Non-pigmented ciliary epithelial cell (primary cell): Measurements from ENCODE around the gene SLC37A4.
"Not testable (repeated sequence)": the region's sequence is repeated elsewhere in the genome, so short reads cannot be mapped to it uniquely, and the experiment has no call there.

Experiments
- DNase-seq: peaks from one replicate; pipeline ENCODE4 v3.0.0-alpha.2; 2010; ENCODE audit warnings: low read depth

SLC37A4 gene

DNA sequence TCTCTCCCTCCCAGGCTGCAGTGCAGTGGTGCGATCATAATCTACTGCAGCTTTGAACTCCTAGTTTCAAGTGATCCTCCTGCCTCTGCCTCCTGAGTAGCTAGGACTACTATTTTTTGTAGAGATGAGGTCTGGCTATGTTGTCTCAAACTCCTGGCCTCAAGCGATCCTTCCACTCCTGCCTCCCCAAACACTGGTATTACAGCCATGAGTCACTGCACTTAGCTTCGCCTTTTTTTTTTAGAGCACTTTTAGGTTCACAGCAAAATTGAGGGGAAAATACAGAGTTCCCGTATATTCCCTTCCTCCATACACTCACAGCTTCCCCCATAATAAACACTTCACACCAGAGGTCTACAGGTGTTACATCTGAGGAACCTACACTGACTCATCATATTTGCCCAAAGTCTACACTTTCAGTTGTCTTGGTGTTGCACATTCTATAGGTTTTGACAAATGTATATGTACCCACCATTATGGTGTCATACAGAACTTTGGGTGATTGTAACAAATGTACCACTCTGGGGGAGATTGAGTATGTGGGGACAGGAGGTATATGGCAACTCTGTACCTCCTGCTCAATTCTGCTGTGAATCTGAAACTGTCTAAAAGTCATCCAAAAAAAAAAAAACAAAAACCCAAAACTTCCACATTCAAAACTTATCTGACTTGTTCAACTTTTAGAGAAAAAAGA, 11.3 kb upstream of the SLC37A4 start:
- no peak for DNase-seq

DNA sequence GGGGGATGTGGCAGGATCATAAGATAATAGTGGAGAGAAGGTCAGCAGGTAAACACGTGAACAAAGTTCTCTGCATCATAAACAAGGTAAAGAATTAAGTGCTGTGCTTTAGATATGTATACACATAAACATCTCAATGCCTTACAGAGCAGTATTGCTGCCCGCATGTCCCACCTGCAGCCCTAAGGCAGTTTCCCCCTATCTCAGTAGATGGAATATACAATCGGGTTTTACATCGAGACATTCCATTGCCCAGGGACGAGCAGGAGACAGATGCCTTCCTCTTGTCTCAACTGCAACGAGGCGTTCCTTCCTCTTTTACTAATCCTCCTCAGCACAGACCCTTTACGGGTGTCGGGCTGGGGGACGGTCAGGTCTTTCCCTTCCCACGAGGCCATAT, 8.8 kb upstream of the SLC37A4 start:
- DNase-seq = not testable (repeated sequence)

DNA sequence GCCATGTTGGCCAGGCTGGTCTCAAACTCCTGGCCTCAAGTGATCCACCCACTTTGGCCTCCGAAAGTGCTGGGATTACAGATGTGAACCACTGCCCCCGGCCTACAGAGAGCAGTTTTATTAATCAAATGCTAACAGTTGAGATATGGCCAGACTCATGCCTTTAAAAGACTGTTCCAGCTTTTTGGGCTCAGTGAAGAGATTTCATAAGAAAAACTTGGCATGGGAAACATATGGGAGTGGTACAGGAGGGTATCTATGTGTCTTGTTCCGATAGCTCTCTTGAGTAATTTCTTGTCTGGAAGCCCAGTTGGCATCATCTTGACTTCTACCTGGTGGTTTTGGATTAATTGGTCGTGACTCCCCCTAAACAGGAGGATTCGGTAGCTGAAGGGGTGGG, 8.2 kb upstream of the SLC37A4 start:
- no peak for DNase-seq

DNA sequence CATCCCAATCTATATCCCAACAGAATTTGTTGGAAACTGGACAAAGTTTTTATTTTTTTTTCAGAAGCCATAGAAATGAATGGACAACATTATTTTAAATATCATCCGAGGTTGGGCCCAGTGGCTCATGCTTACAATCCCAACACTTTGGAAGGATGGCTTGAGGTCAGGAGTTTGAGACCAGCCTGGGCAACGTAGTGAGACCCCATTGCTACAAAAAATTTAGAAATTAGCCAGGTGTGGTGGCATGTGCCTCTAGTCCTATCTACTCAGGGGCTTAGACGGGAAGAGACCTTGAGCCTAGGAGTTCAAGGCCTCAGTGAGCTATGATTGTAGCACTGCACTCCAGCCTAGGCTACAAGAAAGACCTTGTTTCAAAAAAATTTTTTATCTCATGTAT, 4.1 kb upstream of the SLC37A4 start:
- DNase-seq = no peak

DNA sequence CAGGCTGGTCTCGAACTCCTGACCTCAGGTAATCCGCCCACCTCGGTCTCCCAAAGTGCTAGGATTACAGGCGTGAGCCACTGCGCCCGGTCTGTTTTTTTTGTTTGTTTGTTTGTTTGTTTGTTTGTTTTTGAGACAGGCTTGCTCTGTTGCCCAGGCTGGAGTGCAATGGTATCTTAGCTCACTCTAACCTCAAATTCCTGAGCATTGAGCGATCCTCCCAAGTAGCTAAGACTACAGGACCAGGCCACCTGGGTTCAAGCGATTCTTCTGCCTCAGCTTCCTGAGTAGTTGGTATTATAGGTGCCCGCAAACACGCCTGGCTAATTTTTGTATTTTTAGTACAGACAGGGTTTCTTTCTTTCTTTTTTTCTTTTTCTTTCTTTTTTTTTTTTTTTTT, 2.7 kb upstream of the SLC37A4 start:
- not testable (repeated sequence) for DNase-seq

DNA sequence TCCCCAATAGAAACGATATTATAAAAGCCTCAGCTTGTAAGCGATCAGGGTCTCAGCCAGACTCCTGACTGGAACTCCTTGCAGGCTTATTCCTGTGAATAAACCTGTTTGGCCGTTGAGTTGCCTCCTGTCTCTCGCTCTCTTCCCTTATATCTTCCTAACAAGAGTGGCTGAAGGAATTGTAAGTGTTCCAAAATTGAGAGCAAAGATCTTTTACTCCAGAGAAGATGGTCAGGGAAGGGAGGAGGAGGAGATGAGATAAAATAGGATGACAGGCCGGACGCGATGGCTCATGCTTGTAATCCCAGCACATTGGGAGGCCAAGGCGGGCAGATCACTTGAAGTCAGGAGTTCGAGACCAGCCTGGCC, 1.2 kb upstream of the SLC37A4 start:
- no peak for DNase-seq

DNA sequence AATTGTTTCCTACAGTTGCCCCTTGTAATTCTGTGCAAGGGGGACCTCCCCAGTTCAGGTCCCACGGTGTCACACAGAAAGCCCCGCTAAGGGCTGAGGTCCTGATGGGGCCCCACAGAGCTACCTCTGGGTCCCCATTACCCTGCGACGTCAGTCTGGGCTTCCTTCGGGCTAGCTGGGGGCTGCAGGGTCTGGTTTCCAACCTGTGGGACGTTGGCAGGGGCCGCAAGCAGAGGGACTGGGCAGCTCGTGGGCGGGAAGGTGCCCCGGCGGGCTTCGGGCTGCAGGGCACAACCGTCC, 698 bp downstream of the SLC37A4 start:
- DNase-seq = no peak

DNA sequence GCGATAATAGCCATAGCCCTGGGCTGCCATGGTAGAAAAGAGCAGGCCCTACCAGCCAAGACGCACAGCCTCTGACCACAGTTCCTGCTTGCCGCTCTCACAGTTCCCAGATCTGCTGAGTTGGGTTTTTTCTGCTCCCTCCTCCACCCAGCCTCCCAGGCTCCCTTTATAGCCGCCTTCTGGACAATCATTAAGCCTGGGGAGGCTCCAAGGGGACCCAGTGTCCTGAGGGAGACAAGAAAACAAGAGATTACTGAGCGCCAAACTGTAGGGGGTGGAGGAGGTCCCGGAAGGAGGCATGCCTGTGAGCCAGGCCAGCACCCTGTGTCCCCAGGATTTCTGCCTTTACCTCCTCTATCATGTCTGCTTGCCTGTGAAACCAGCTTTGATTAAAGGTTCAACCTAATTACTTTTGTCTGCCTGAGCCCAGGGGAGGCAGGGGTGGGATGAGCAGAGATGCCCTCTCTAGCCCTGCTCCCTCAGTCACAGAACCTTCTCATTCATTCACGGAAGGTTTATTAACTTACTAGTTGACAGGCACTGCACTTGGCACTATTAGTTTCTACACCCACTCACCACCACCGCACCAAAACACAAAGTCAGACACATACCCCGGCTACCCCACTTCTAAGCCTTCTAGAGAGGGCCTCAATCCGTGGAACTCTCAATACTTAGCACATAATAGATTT, 1.2 kb downstream of the SLC37A4 start:
- no peak for DNase-seq

DNA sequence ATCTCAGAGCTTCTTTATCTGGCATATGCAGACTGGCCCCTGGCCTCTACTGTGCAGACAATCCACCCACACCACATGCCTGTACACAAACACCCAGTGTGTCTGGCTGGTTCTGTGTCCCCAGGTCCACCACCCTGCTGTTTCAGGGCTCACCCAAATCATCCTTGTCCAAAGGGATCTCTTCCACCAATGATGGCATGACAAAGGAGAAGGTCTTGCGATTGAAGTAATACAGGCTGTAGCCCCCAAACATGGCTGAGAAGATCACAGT, 1.7 kb downstream of the SLC37A4 start:
- no peak for DNase-seq

DNA sequence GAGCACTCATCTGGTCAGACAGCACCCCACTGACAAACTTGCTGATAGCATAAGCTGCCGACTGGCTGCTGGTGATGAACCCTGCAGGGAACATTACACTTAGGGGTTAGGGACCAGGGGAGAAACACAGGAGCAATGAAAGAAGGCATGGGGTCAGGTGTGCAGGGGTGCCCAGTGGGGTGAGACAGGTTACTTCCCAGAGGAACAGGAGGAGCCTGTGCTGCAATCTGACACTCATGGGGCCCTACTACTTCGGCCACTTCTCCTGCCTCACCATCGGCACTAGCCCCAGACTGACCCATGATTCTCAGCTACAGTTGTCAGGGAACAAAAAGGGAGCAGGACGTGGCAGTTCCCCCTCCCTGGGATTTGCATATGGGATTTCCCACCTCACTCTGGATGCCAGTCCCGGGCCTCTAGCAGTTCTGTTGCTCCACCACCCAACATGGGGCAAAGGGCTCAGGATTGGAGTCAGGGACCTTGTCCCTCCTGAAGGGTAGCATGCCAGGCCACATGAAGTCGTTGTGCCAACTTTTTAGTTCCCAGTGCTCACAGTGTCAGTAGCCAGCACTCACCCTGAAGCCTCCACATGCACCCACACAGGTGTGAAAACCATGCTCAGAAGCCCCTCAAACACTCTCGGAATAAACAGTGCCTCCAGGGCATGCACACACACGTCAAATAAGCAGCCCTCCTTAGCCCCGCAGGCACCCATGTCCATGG, 2.2 kb downstream of the SLC37A4 start:
- no peak for DNase-seq

DNA sequence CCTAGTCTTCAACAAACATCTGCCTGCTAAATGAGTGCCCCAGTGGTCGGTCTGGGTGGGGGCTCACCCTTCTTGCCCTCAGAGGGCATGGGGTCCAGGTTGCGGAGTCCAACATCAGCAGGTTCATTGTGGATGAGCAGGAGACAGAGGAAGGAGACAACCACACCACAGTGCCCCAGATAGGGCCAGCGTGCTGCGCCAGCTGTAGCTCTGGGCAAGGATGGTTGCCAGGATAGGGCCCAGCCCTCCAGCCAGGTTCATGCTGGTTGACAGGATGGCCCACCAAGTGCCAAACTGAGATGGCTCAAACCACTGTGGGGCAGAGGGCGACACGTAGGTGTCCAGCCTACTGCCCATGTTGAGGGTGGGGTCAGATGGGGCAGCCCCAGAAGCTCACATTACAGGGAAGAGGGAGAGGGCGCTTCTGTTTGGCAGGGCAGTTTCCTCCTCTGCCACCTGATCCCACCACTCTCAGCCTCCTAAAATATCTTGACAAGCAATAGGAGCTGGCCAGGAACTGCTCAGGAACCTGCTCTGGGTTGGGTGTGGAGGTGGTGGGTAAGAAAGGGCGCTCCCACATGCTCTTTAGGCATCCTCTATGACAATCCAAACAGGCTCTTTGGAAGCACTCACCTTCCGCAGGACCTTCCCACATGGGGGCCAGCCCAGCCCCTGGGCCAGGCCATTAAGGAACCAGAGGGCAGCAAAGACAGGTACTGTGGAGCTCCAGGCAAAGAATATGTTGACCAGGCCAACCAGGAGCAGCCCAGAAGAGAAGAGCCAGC, 2.9 kb downstream of the SLC37A4 start:
- no peak for DNase-seq

DNA sequence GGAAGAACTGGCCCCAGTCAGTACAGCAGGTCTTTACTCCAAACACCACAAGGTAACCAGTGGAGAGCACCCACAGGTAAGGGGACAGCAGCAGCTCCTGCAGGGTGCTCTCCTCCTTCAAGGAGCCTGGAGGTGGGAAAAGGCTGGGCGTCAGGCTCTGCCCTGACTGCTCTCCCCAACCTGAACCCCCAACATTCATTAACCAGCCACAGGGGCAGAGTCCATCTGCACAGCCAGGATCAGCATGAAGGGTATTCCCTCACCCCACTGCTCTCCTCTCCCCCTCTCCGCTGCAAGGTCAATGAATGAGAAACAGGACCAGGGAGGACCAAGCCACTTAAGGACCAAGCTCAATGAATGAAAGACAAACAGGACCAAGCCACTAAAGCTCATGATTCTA, 3.7 kb downstream of the SLC37A4 start:
- DNase-seq = no peak

DNA sequence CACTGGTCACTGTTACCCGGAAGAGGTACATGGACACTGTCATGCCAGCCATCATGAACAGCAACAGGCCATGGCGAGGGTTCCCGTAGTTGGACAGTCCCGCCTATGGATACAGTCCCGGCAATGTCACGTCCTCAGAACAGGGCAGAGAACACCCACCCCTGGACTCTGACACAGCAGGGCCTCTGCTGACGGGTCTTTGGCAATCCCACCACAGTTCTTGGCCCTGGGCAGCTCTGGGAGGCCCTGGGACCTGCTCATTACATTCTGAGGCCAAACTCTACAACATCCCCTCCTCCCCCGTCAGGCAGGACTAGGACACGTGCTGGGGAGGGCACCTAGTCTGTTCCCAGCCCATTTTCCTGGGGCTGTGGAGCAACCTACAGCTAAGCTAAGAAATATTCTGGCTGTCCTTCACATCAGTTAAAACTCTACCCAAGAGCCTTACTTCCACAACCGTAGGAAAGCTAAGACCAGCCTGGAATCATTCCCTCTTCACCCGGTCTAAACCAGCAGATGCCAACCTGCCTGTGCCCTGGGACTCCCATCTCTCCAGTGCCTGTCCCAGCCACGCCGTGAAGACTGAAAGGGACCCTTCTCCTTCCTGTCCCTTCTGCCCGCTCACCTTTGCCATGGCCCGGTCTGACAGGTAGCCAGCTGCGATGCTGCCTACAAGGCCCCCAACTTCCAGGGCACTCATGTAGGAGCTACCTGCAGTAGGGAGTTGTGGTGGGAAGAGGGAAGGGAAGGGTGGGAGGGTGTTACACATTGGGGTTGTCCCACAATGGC, 4.5 kb downstream of the SLC37A4 start:
- no peak for DNase-seq

DNA sequence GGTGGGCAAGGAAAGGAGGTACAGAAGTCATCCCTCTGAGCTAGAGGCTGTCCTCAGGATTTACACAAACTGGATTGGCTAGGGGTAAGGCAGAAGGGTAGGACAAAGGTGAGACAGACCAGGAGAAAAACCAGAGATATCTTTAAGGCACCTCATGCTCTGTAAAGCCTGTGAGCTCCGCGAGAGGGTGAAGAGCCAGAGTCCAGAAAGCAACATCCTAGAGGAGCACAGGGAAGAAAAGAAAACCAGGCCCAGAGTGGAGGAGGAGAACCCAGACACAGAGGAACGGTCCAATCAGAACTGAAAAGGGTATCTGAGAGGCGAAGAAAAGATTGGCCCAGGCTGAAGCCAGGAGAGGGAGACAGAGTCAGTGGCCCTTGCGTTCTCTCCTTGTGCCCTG, 5.1 kb downstream of the SLC37A4 start:
- DNase-seq = no peak

DNA sequence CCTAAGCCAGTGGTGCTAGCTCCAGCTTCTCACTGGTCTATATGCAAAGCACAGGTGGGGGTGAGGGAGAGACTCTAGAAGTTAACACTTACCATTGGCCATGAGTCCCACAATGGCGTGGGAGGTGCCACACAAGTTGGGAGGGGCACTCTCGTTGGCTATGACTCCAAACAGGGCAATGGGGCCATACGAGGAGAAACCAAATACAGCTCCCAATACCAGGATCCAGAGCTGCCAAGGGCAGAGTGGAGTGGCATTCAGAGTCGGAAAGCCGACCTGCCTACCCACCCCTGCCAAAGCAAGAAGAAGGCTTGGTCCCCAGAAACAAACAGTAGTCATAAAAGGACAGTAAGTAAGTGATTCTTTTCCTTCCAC, 5.6 kb downstream of the SLC37A4 start:
- no peak for DNase-seq

DNA sequence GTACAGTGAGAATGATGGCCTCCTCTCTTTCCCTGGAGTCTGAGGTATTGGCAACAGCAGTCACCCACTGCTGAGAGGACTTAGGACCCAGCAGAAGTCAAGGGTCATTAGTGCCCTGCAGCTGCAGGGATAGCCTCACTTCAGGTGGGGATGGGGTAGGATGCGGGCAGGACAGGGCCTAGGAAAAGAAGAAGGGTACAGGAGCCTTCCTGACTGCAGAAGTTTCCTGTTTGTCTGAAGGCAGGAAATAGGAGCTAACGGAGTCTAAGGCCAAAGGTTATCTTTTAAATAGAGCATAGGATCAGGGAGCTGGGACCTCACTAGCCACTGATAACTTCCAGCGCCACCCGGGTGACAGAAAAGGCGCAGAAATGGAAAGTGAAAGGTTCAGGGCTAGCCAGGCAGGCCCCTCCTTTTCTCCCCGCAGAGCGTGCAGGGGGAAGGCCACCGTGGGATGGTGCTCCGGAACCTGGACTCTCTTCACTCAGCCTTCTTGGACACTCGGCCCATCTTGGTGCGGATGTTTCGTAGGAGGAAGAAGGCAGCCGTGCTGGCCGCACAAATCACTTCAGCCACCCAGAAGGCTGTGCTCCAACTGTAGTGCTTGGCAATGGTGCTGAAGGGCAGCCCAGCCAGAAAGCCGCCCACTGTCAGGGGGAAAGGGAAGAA, 6.1 kb downstream of the SLC37A4 start:
- DNase-seq = no peak

DNA sequence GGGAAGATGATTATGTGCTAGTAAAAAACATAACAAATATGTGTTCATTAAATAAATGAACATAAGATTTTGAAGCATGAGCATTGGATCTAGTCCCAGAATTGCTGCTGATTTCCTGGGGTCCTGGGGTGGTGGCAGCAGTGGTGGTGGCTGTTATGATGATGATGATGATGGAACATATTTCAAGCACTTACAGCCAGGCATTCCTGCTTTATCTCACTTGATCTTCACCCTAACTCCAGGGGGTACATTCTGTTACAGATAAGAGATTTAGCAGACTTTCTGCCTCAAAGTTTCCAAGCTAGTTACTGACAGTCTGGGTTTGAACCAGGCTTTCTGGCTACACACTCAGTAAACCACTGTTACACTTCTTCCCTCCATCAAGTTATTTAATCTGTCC, 6.9 kb downstream of the SLC37A4 start:
- peak; percentile 30 for DNase-seq

DNA sequence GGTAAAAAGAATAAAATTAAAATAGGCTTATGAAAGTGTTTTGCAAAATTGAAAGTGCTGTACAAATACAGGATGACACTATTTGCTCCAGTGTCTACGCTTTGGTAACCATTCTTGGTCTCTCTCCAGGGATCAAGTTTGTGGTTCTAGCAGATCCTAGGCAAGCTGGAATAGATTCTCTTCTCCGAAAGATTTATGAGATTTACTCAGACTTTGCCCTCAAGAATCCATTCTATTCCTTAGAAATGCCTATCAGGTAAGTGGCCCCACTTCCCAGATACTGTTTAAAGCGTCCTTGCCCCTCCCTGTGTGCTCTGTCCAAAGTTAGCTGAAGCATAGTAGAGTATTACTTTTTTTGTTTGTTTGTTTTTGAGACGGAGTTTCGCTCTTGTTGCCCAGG, 9.0 kb downstream of the SLC37A4 start:
- no peak for DNase-seq

DNA sequence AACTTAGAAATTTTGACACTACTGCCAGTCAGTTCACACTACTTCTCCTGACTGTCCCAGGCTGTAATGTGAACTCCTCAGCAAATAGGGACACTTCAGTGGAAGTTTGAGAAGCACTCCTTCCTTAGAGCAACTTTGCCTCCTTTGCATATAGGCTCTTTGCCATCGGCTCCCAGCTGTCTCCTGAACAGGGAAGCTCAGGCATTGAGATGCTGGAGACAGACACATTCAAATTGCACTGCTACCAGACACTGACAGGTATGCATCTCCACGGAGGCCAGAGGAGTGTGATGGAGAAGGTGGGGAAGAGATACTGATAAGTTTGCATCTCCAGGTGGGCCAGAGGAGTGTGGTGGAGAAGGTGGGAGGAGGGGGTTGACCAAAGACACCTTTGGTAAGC, 10.7 kb downstream of the SLC37A4 start:
- no peak for DNase-seq

DNA sequence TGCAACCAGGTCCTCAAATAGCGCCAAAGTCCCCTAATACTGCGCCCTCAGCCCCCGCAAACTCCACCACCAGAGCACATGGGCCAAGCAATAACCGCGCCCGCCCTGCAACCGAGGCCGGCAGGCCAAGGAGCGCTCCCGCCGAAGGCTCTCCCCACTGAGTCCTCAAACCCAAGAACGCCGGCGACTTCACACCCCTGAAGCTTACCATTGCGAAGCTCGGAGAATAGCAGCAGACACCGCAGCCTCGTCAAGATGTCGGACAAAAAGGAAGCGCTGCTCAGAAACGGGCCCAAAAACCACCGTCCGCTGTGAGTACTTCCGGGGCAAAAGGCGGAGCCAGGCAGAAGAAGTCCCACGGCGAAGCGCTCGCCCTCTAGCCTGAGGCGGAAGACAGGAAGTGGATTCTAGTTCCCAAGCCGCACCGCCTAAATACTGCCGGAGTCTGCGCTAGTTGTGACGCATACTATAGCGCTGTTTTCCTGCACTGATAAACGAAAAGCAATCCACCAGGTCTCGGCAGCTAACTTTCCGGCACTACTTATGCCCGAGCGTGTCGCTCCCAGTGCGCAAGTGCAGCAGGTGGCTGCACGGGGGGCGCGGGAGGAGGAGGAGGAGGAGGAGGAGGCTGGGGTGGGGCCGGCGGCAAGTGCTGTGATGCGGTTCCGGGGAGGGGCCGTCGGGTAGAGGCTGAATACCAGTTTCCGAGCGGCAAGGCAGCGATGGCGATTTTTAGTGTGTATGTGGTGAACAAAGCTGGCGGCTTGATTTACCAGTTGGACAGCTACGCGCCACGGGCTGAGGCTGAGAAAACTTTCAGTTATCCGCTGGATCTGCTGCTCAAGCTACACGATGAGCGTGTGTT, 12.4 kb downstream of the SLC37A4 start, which contains the start of the genes RPS25 and TRAPPC4:
TSS of gene RPS25 (minus strand) at position 270 of the 865 bp plus-strand sequence. CDS start at position 211, 59 bp downstream.
TSS of gene TRAPPC4 (plus strand) at position 693 of the 865 bp plus-strand sequence. CDS start at position 723, 30 bp downstream.
- DNase-seq = peak; percentile 70
